Measurements from ENCODE around the gene ITGB2.

Gene ITGB2

GRCh38 chr21:44905016-44905727 lies 15.5 kb downstream of the ITGB2 start:
- TF ChIP-seq POLR2A (IDR thresholded peaks at IDR 0.05; ENCODE audit: extremely low read depth, insufficient read length): no peak
- no peak for TF ChIP-seq CTCF (IDR thresholded peaks at IDR 0.05; ENCODE audit: low read depth, low read length)
- no peak for TF ChIP-seq MYC (IDR thresholded peaks at IDR 0.05; ENCODE audit: low read depth, low read length)
- no peak for TF ChIP-seq MAX (IDR thresholded peaks at IDR 0.05; ENCODE audit: low read depth, low read length)
- no peak for DNase-seq (ENCODE audit: low read depth)

GRCh38 chr21:44904141-44904923 lies 16.4 kb downstream of the ITGB2 start:
- no peak for DNase-seq (ENCODE audit: low read depth)
- no peak overlapping the region for H3K4me3 ChIP-seq (ENCODE audit: low read depth, low read length)
- TF ChIP-seq MYC (IDR thresholded peaks at IDR 0.05; ENCODE audit: low read depth, low read length) (no peak), MAX (IDR thresholded peaks at IDR 0.05; ENCODE audit: low read depth, low read length) (no peak), POLR2A (IDR thresholded peaks at IDR 0.05; ENCODE audit: extremely low read depth, insufficient read length) (no peak), CTCF (IDR thresholded peaks at IDR 0.05; ENCODE audit: low read depth, low read length) (no peak)

More at GRCh38 chr21:44905016-44905727, 15.5 kb downstream of the ITGB2 start:
- no peak overlapping the region for H3K4me3 ChIP-seq (ENCODE audit: low read depth, low read length)

DNA sequence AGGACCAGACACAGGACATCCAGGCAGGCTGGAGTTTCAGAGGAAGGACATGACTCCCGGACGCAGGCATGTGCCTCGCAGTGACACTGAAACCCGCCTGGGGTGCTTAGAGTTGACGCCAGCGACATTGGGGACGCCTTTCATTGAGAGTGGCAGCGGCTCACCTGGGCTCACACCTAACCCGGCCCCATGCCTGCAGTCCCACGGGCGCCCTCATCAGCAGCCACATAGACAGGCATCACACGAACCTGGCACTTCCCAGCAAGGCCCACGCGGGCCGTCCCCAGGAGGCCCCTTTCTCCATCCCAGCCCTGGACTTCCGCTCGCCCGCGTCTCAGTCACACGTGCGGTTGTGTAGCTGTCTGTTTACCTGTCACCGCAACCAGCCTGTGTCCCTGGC lies 17.0 kb downstream of the ITGB2 start:
- no peak overlapping the region for H3K4me3 ChIP-seq (ENCODE audit: low read depth, low read length)
- no peak for DNase-seq (ENCODE audit: low read depth)
- no peak for TF ChIP-seq MYC (IDR thresholded peaks at IDR 0.05; ENCODE audit: low read depth, low read length)
- no peak for TF ChIP-seq MAX (IDR thresholded peaks at IDR 0.05; ENCODE audit: low read depth, low read length)
- TF ChIP-seq CTCF (IDR thresholded peaks at IDR 0.05; ENCODE audit: low read depth, low read length): no peak
- TF ChIP-seq POLR2A (IDR thresholded peaks at IDR 0.05; ENCODE audit: extremely low read depth, insufficient read length): no peak

DNA sequence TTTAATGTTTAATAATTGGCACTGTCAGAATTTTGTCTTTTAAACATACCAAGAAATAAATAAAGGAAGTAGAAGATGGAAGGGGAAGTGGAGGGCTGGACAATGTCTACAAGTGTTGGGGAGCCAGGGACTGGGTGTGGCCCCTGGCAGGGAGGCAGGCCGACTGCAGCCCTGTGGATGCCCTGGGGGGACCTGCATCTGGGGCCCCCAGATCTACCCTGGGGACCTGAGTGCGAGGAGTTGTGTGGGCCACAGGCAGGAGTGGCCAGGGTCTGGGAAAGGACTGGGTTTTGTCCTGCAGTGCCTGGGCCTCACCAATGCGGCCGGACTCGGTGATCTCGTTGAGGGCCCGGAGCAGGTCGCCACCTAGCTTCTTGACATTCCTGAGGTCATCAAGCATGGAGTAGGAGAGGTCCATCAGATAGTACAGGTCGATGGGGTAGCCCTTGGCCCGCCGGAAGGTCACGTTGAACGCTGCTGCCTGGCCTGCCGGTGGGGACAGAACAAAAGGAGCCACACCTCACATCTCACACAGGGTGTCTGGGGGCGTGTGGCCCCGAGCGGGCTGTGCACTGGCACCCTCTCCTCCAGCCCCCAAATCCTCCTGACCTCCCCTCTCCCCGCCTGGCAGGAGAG lies 17.5 kb downstream of the ITGB2 start:
- no peak for TF ChIP-seq CTCF (IDR thresholded peaks at IDR 0.05; ENCODE audit: low read depth, low read length)
- no peak for TF ChIP-seq MAX (IDR thresholded peaks at IDR 0.05; ENCODE audit: low read depth, low read length)
- no peak for TF ChIP-seq MYC (IDR thresholded peaks at IDR 0.05; ENCODE audit: low read depth, low read length)
- DNase-seq (ENCODE audit: low read depth): no peak
- no peak overlapping the region for H3K4me3 ChIP-seq (ENCODE audit: low read depth, low read length)

DNA sequence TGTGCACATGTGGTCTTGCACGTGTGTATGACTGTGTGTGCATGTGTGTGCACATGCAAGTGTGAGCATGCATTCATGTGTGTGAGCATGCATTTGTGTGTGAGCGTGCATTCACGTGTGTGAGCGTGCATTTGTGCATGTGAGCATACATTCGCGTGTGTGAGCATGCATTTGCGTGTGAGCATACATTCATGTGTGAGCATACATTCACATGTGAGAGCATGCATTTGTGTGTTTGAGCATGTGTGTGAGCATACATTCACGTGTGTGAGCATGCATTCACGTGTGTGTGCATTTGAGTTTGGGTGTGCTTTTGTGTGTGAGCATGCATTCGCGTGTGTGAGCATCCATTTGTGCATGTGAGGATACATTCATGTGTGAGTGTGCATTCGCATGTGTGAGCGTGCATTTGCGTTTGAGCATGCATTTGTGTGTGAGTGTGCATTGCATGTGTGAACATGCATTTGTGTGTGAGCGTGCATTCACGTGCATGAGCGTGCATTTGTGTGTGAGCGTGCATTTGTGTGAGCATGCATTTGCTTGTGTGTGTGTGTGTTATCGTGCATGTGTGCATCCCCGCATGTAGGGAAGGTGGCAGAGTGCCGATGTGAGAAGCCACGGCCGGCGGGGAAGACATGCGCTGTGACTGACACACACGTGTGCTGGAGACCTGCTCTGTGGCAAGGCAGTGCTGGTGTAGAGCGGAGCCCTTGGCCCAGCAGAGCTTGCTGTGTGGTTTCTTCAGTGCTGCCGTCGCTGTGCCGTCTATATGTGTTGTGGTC lies 18.2 kb downstream of the ITGB2 start:
- no peak for DNase-seq (ENCODE audit: low read depth)
- no peak overlapping the region for H3K4me3 ChIP-seq (ENCODE audit: low read depth, low read length)
- TF ChIP-seq POLR2A (IDR thresholded peaks at IDR 0.05; ENCODE audit: extremely low read depth, insufficient read length): no peak
- TF ChIP-seq MAX (IDR thresholded peaks at IDR 0.05; ENCODE audit: low read depth, low read length): no peak
- TF ChIP-seq CTCF (IDR thresholded peaks at IDR 0.05; ENCODE audit: low read depth, low read length): no peak
- no peak for TF ChIP-seq MYC (IDR thresholded peaks at IDR 0.05; ENCODE audit: low read depth, low read length)

Measured in NB4 (cell line).